Fibroblast of peridontal ligament (primary cell): ENCODE data around the gene APC2.

ENCODE experiments used
- DNase-seq: peaks from one replicate; pipeline ENCODE4 v3.0.0-alpha.2; 2010; ENCODE audit errors: extremely low read depth

The APC2 gene

DNA sequence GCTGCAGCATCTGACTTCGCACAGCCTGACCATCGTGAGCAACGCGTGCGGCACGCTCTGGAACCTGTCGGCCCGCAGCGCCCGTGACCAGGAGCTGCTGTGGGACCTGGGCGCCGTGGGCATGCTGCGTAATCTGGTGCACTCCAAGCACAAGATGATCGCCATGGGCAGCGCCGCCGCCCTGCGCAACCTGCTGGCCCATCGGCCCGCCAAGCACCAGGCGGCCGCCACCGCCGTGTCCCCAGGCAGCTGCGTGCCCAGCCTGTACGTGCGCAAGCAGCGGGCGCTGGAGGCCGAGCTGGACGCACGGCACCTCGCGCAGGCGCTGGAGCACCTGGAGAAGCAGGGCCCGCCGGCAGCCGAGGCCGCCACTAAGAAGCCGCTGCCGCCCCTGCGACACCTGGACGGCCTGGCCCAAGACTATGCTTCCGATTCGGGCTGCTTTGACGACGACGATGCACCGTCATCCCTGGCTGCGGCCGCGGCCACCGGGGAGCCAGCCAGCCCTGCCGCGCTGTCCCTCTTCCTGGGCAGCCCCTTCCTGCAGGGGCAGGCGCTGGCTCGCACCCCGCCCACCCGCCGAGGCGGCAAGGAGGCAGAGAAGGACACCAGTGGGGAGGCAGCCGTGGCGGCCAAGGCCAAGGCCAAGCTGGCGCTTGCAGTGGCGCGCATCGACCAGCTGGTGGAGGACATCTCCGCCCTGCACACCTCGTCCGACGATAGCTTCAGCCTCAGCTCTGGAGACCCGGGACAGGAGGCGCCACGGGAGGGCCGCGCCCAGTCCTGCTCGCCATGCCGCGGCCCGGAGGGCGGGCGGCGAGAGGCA is 15.5 kb downstream of the APC2 start:
- DNase-seq, result no peak

DNA sequence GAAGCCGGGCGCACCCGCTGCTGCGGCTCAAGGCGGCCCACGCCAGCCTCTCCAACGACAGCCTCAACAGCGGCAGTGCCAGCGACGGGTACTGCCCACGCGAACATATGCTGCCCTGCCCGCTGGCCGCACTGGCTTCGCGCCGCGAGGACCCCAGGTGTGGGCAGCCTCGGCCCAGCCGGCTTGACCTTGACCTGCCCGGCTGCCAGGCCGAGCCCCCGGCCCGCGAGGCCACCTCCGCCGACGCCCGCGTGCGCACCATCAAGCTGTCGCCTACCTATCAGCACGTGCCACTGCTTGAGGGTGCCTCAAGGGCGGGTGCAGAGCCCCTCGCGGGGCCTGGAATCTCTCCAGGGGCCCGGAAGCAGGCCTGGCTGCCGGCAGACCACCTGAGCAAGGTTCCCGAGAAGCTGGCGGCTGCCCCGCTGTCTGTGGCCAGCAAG is 16.1 kb downstream of the APC2 start:
- no peak for DNase-seq

DNA sequence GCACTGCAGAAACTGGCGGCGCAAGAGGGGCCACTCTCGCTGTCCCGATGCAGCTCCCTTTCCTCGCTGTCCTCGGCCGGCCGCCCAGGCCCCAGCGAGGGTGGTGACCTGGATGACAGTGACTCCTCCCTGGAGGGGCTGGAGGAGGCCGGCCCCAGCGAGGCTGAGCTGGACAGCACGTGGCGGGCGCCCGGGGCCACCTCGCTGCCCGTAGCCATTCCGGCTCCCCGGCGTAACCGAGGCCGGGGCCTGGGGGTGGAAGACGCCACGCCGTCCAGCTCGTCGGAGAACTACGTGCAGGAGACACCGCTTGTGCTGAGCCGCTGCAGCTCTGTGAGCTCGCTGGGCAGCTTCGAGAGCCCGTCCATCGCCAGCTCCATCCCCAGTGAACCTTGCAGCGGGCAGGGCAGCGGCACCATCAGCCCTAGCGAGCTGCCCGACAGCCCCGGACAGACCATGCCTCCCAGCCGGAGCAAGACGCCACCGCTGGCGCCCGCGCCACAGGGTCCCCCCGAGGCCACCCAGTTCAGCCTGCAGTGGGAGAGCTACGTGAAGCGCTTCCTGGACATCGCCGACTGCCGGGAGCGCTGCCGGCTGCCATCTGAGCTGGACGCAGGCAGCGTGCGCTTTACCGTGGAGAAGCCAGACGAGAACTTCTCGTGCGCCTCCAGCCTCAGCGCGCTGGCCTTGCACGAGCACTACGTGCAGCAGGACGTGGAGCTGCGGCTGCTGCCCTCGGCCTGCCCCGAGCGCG is 16.7 kb downstream of the APC2 start:
- DNase-seq, result no peak

DNA sequence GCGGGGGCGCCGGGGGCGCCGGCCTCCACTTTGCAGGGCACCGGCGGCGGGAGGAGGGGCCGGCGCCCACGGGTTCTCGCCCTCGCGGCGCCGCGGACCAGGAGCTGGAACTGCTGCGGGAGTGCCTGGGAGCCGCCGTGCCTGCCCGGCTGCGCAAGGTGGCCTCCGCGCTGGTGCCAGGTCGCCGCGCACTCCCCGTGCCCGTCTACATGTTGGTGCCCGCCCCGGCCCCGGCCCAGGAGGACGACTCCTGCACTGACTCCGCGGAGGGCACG is 17.2 kb downstream of the APC2 start:
- DNase-seq, result no peak

DNA sequence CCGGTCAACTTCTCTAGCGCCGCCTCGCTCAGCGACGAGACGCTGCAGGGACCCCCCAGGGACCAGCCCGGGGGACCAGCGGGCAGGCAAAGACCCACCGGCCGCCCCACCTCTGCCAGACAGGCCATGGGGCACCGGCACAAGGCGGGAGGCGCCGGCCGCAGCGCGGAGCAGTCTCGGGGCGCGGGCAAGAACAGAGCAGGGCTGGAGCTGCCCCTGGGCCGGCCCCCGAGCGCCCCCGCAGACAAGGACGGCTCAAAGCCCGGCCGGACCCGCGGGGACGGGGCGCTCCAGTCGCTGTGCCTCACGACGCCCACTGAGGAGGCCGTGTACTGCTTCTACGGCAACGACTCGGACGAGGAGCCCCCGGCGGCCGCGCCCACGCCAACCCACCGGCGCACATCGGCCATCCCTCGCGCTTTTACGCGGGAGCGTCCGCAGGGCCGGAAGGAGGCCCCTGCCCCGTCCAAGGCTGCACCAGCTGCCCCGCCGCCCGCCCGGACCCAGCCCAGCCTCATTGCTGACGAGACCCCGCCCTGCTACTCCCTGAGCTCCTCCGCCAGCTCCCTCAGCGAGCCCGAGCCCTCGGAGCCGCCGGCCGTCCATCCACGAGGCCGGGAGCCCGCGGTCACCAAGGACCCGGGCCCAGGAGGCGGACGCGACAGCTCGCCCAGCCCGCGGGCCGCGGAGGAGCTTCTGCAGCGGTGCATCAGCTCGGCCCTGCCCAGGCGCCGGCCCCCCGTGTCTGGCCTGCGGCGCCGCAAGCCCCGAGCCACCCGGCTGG is 17.8 kb downstream of the APC2 start:
- no peak for DNase-seq

DNA sequence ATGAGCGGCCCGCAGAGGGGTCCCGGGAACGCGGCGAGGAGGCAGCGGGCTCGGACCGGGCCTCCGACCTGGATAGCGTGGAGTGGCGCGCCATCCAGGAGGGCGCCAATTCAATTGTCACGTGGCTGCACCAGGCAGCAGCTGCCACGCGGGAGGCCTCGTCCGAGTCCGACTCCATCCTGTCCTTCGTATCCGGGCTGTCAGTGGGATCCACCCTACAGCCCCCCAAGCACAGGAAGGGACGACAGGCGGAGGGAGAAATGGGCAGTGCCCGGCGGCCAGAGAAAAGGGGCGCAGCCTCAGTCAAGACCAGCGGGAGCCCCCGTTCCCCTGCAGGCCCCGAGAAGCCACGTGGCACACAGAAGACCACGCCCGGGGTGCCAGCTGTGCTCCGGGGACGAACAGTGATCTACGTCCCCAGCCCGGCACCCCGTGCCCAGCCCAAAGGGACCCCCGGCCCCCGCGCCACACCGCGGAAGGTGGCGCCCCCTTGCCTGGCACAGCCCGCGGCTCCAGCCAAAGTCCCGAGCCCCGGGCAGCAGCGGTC is 18.4 kb downstream of the APC2 start:
- no peak for DNase-seq

DNA sequence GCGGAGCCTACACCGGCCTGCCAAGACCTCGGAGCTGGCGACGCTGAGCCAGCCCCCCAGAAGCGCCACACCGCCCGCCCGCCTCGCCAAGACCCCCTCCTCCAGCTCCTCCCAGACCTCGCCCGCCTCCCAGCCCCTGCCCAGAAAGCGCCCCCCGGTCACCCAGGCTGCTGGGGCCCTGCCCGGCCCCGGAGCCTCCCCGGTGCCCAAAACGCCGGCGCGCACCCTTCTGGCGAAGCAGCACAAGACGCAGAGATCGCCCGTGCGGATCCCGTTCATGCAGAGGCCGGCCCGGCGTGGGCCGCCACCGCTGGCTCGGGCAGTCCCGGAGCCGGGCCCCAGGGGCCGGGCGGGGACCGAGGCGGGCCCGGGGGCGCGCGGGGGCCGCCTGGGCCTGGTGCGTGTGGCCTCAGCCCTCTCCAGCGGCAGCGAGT is 18.9 kb downstream of the APC2 start:
- DNase-seq, result peak; percentile 30

DNA sequence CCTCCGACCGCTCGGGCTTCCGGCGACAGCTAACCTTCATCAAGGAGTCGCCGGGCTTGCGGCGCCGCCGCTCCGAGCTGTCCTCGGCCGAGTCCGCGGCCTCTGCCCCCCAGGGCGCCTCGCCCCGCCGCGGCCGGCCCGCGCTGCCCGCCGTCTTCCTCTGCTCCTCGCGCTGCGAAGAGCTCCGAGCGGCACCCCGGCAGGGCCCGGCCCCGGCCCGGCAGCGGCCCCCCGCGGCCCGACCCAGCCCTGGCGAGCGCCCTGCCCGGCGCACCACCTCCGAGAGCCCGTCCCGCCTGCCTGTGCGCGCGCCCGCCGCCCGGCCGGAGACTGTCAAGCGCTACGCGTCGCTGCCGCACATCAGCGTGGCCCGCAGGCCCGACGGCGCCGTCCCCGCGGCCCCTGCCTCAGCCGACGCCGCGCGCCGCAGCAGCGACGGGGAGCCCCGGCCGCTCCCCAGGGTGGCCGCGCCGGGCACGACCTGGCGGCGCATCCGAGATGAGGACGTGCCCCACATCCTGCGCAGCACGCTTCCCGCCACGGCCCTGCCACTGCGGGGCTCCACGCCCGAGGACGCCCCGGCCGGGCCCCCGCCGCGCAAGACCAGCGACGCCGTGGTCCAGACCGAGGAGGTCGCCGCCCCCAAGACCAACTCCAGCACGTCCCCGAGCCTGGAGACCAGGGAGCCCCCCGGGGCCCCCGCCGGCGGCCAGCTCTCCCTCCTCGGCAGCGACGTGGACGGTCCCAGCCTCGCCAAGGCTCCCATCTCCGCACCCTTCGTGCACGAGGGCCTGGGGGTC is 19.5 kb downstream of the APC2 start:
- no peak for DNase-seq

DNA sequence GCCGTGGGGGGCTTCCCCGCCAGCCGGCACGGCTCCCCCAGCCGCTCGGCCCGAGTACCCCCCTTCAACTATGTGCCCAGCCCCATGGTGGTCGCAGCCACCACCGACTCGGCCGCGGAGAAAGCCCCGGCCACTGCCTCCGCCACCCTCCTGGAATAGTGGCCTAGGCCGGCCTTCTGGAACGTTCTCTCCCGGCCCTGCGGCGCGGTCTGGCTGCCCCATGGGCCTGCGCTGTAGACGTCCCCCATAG is 20.1 kb downstream of the APC2 start:
- no peak for DNase-seq

DNA sequence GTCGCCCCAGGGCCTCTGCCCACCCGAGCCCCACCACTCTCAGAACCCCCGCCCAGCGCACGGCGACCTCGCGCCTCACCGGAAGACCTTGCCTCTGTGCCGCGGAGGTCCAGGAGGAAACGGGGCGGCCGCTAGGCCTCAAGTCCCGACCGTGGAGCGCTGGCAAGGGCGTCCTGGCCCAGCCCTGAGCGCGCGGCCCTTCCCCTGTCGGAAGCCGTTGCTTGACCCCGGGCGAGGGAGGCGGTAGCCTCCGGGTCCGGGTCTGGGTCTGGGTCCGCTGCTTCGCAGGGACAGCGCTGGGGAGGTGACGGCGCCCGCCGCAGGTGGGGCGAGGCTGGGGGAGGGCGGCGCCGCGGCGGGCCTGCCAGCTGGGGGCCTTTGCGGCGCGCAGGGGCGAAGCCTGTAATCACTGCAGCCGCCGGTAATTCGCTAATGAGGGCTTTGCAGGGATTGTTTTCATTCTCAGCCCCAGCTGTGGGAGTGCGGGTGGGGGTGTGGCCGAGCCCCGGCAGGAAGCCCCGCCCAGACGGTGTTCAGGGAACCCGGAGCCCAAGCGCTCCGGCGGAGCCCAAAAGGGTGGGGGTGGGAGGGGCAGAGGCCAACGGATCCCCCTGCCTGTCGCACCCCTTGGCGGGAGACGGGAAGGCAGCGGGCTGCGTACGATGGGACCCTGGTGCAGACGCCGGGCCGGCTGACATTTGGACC is 20.5 kb downstream of the APC2 start:
- no peak for DNase-seq

DNA sequence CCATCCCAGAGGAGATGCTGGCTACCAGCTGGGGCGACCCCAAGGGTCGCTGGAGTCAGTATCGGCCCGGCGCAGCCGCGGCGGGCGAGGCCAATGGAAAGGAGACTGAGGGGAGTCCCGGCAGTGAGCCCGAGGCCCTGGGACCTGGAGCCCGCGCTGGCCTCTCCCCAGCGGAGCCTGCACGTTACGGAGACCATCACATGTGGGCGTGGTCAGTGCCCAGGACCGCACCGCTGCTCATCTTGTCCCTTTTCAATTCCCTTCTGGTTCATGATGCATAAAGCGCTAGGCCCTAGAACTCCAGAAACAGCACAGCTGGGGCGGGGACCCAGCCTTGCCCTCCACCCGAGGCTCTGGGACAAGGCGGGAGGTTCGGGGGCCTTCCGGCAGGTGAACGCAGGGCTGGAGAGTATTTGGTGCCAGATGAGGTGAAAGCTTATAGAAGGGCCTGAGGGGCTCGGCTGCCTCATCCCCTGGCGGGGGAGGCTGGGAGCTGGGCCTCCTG is 21.1 kb downstream of the APC2 start:
- DNase-seq, result no peak

DNA sequence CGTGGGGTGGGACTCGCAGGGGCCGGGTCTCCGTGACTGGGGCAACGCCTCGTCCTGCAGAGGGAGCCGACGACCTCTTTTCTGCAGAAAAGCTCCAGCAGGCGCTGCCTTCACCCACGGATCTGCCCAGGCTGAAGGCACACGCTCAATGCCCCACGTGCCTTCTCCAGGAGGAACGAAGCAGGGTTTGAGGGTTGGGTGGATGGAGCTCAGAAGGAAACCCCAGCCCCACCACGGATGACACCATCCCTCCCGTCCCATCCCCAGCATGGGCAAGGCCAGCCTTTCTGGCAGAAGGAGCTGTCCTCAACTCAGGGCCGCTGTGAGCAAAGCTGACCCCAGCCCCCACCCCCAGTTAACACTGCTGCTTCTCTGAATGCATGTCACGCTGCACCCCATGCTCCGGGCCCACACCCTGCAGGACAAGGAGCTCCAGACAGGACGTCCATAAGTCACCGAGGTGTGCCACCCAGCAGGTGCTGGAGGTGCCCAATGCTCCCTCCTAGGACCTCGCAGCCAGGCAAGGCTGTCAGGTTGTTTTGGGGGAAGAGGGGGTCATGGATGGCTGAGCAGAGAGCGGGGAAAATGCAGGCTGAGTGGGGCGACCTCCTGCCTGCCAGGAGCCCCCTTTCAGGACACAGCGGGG is 21.7 kb downstream of the APC2 start:
- no peak for DNase-seq

DNA sequence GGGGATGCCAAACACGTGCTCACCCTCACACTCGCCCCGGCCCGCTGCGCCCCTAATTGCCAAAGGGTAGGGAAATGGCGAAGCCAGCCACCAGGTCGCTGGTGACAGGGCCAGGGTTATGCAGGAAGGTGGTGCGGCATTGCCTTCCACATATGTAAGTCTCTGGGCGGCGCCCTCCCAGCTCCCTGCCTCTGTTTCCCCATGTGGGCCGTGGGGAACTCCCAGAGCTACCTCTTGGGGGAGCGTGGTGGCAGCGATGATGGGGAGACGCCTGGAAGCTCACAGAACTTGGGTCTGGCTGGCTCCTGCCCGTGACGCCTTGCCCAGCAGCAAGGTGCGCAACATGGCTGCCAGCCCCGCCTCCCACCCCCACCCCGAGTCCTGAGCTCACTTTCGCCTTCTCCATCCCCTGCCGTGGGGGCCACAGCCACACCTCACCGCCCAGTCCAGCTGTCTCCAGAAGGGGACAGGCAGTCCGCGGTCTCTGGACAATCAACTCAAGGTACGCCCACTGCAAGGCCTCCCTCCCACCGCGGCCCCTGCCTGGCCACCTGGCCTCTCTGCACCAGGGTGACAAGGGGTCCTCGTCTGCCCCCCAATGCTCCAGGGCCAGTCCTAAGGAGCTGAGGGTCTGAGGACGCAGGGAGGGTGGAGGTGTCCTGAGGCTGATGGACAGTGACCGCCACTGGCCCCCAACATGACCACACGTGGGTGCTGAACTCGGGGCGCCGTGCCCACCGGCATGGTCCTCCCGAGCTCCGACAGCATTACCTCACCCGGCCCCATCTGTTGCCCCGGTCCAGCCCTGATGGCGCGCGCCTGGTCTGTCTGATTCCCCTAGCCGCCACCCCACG is 22.5 kb downstream of the APC2 start:
- no peak for DNase-seq

DNA sequence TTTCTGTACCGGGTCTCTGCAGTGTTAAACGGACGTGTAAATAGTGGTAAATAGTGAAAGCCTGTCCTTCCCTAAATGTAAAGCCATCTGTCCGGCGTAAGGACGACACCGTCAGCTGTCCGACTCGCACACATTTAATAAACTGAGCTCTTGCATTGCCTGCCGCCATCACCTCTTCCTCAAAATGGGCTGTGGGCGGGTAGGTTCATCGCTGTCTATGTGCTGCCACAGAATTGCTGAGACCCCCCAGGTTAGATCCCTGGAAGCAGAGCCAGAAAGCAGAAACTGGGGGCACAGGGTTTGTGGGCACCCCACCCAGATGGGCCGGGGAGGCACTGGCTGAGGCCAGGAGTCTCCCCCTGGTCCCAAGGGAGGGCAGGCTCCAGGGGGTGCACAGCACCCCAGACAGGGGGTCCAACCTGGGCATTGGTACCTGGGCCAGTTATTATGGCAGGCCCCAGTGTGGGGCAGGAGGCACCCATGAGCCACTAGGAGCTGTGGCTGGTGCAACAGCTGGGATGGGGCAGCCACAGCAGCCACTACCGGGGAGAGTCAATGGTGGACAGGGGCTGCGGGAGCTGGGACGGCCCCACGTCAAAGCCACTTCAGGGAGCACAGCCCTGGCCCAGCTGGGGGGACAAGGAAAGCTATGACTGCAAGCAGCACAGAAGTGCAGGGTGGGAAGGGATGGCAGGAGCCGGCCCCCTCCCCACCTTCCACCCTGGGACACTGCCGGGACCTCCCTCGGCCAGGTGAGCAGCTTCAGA is 23.3 kb downstream of the APC2 start:
- DNase-seq, result no peak

DNA sequence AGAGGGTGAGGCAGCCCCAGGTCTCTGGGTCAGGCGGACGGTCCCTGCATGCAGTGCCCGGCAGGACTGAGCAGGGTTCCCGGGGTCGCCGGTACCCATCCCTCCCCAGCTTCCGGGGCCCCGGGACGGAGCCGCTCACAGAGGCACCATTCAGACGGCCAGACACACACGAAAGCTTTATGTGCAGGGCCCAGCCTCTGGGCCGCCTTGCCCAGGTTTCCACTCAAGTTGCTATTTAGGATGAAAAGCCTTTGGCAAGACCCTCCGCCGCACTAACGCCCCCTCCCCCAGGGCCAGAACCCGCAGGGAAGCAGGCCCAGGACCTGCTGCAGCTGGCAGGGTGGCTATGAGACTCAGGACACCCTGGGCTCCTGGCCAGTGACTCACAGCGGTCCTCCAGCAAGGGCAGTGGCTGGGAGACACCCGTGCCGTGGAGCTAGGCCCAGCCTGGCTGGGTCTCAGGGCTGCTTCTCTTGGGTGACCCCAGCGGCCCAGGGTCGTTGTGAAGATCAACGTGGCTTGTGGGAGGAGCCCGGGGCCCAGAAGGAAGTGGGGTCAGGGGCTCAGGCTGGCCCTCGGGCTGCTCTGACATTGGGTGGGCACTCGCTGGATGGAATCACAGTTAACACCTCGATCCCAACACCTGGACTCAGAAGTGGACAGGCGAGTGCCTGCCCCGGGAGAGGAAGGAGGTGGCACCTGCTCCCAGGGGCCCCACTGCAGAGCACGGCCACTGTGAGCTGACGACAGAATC is 24.3 kb downstream of the APC2 start:
- no peak for DNase-seq

DNA sequence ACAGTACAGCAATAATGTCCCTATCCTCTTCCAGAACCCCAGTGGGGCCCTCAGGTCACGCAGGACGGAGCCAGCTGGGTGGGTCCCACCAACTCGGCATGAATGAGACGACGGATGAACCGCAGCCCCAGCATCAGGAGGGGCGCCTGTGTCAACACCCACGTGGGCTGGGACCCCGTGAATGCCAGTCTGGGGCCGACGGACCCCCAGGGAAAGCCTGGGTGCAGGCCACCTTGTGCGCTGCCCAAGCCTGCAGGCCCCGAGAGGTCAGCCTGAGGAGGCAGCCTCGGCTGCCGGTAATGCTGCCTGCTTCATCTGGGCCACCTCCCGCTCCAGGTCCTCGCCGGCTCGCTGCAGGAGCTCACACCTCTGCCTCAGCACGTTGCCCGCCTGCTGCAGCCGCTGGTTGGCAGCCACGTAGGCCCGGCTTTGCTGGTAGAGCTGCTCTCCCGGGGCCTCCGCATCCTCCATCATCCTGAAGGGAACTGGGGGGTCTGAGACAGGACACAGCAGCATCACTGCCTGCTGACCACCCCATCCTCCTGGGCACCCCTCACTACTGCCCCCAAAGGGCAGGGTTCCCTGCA is 24.9 kb downstream of the APC2 start:
- no peak for DNase-seq

DNA sequence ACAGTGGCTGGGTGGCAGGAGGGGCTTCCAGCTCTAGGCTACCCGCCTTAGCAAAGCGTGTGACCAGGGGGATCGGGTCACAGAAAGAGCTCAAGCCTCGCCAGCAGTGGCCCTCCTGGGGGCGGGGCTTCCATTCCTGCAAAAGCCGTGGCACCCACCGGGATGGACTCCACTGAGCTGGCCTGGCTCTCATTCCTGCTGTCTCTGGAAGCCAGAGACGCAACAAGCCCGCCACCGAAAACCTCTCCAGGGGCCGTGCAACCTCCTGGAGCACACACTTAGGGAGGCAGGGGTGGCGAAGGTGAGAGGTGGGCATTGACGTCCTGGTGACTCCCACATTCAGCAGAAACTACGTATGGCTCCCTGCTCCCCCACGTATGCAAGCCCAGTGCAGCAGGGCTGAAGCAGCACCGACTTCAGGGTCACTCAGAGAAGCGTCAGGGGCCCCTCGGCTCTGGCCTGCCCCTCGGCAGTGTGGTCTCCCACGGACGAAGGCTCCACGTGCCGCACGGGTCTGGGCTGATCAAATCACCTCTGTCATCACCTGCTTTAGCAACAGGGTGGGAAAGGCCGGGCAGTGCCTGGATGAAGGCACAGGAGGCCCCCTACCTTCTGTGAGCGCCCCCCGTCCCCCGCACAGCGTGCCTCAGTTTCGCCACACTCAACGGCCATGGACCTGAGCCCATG is 26.0 kb downstream of the APC2 start:
- DNase-seq, result no peak
